GM12875 (cell line): ENCODE results near the gene HEATR9.

Experiments used
- H3K4me3 ChIP-seq: one replicate; pipeline ENCODE4 v1.5.1; 2011; ENCODE audit warnings: low read depth, low read length, control low read depth
- TF ChIP-seq, protein P1 (sequence below): IDR thresholded peaks from 2 replicates; pipeline ENCODE4 v1.5.1; 2011; ENCODE audit warnings: low read depth, mild to moderate bottlenecking, control low read depth, inconsistent platforms, low read length, moderate library complexity, borderline replicate concordance; ENCODE audit not compliant: insufficient read depth

Gene HEATR9

DNA sequence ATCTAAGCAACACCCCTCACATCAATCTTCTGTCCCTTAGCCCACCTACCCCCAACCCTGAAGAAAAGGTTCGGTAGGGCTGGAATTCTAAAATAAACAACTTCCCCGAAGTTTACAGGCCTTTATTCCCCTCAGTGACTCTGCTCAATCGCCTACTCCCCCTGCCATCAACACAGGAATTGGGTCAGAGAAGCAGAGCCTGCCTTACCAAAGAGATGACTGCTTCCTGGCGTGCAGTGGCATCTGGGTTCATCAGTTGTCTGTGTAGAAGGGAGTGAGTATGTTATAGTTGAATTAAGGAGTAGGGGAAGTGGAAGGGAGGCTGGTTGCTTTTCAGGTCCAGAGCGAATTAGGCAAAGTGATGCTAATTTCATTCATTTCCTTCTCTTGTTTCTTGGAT, 12.7 kb downstream of the HEATR9 start:
- no peak overlapping the region for H3K4me3 ChIP-seq
- TF ChIP-seq, protein P1, sequence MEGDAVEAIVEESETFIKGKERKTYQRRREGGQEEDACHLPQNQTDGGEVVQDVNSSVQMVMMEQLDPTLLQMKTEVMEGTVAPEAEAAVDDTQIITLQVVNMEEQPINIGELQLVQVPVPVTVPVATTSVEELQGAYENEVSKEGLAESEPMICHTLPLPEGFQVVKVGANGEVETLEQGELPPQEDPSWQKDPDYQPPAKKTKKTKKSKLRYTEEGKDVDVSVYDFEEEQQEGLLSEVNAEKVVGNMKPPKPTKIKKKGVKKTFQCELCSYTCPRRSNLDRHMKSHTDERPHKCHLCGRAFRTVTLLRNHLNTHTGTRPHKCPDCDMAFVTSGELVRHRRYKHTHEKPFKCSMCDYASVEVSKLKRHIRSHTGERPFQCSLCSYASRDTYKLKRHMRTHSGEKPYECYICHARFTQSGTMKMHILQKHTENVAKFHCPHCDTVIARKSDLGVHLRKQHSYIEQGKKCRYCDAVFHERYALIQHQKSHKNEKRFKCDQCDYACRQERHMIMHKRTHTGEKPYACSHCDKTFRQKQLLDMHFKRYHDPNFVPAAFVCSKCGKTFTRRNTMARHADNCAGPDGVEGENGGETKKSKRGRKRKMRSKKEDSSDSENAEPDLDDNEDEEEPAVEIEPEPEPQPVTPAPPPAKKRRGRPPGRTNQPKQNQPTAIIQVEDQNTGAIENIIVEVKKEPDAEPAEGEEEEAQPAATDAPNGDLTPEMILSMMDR, result no peak

DNA sequence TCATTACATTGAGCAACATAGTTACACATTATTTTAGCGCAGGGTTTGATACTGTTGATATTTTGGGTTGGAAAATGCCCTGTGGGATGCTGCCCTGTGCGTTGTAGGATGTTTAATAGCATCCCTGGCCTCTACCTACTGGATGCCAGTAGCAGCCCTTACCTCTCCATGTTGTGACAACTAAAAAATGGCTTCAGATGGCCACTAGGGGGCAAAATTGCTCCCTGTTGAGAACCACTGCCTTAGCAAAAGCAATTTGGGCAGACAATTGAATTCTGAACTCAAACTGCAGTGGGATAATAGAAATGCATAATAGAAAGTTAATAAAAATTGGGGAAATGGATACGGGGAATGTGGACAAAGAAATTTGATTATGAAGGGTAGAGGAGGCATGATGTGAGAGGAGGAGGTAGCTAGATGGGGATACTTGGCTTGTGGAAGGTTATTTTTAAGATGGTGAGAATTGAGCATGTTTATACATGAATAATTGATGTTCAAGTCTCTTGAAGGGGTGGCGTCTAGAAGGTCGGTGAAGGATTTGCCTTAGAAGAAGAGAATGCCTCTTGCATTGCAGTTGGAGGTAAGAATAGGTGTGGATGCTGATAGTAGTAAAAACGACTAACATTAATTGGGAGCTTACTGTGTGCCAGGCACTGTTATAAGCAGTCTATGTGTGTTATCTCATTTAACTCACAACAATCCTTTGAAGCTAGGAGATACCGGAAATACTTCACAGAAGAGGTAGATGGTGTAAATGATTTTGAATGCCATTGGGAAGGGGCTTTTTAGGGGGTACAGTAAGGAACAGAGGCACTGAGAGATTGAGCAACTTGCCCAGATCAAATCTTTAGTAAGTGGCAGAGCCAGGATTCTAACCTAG, 19.0 kb downstream of the HEATR9 start:
- H3K4me3 ChIP-seq, result no peak overlapping the region
- TF ChIP-seq, protein P1, result peak; percentile 67; the same call in 1 of the 2 replicates

DNA sequence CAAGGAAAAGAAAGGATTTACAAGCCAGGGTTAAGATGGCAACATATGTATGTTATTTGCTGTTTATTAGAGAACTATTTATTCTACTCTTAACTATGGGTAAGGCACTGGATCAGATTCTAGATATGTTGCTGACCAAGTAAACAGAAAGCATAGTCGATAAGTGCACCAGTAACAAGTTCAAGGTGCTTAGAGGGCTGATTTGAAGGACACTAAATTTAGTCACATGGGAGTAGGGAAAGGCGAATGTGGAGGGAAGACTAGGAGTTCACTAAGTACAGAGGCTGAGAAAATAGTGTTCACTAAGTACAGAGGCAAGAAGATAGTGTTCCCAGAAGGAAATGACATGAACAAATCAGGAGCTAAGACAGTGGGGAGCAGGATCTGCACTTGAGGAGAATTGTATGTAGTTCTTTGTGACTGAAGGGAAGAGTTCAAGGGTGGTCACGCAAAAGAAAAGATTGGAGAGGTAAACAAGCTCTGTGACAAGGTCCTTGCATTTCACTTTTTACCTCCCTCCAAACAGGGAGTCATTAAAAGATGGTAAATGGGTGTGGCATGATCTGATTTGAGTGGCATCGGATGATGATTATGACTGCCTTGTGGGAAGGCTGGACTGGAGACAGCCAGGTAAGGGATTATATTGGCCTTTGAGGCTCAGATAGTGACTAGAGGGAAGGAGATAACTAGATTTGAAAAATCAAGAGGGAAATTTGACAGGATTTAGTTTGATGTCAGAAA, 20.9 kb downstream of the HEATR9 start:
- TF ChIP-seq, protein P1, result no peak
- no peak overlapping the region for H3K4me3 ChIP-seq

DNA sequence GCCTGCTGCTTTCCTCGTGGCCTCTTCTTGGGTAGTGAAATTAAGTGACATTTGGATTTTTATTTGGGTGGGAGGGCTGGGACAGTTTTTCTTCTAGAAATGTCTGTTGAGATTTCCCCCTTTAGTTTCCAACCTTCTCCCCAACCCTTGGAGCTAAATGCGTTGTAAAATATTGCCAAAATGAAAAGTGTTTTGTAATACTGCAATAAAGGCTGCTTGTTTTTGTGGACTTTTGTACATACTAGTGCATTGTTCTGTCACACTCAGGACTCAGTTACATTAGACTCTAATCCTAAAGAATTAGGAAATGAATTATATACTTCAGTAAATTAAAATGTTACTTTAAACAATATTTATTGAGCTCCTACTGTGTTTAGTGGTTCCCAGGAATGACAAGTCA, 21.7 kb downstream of the HEATR9 start:
- H3K4me3 ChIP-seq, result no peak overlapping the region
- TF ChIP-seq, protein P1, result no peak

DNA sequence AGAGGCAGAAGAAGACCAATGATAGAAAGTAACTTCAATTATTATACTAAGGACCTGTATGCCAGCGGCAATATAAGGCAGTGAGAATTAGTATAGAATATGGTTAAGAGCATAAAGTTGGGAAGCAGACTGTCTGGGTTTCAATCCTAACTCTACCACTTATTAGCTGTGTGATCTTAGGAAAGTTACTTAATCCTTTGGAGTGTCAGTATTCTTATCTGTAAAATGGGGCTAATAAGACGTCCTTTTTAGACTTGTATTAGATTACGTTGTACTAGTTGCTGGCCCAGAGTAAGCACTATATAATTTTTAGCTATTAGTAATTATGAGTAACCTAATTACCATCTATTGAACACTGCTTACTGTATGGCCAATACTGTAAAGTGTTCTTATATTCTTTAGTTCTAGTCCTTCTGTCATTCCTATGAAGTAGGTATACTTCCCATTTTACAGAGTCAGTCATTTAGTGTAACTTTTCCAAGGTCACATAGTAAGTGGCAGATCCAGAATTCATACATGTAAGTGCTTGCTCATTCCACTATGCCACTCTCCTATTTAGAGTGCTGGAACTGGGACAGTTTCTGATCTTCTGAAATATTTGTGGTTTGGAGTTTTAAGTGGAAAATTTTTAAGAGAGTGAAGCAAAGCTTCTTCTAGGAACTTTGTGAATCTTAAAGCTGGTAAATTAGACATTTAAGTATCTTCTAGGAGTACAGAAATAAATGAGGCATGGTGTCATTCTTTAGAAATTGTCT, 22.5 kb downstream of the HEATR9 start:
- TF ChIP-seq, protein P1, result no peak

DNA sequence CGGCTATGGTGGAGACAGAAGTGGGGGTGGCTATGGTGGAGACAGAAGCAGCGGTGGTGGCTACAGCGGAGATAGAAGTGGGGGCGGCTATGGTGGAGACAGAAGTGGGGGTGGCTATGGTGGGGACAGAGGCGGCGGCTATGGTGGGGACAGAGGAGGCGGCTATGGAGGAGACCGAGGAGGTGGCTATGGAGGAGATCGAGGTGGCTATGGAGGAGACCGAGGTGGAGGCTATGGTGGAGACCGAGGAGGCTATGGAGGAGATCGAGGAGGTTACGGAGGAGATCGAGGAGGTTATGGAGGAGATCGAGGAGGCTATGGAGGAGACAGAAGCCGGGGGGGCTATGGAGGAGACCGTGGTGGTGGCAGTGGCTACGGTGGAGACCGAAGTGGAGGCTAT, 24.1 kb downstream of the HEATR9 start:
- TF ChIP-seq, protein P1, result no peak
- H3K4me3 ChIP-seq, result no peak overlapping the region

More for the DNA sequence above, 22.5 kb downstream of the HEATR9 start:
- H3K4me3 ChIP-seq, result no peak overlapping the region
